Activated naive CD4-positive, alpha-beta T cell treated with anti-CD3 and anti-CD28 coated beads, Interleukin-2, amount 10 ng/mL, durations not matched to agents 7 days and 5 days (primary cell): Measurements from ENCODE around the gene TRIO.
"Not testable (repeated sequence)": the region's sequence is repeated elsewhere in the genome, so short reads cannot be mapped to it uniquely, and the experiment has no call there.

Experiments used
- CTCF ChIA-PET: fragments of 350-600 bp; sonication (Branson Sonifier 250); formaldehyde crosslinking; loops from one replicate; lab custom pipeline; 2021; ENCODE audit warnings: antibody characterized with exemption; lab: Charles Lee
- DNase-seq: peaks from one replicate; pipeline ENCODE4 v3.0.0-alpha.2; 2020
- H3K27ac Mint-ChIP-seq: one replicate; pipeline ENCODE4 v1.8.0; 2021; ENCODE audit warnings: mild to moderate bottlenecking, moderate library complexity, mixed read lengths
- H3K27me3 Mint-ChIP-seq: one replicate; pipeline ENCODE4 v1.8.0; 2021; ENCODE audit warnings: mild to moderate bottlenecking, mixed read lengths
- H3K36me3 Mint-ChIP-seq: one replicate; pipeline ENCODE4 v1.8.0; 2021; ENCODE audit warnings: mixed read lengths
- H3K4me1 Mint-ChIP-seq: one replicate; pipeline ENCODE4 v1.8.0; 2021; ENCODE audit warnings: mixed read lengths
- H3K4me3 Mint-ChIP-seq: one replicate; pipeline ENCODE4 v1.8.0; 2021; ENCODE audit warnings: mild to moderate bottlenecking, moderate library complexity, mixed read lengths
- H3K9me3 Mint-ChIP-seq: one replicate; pipeline ENCODE4 v1.8.0; 2021; ENCODE audit warnings: mixed read lengths

TRIO gene

GRCh38 chr5:14204785-14205321 is 61.7 kb downstream of the TRIO start:
- no peak overlapping the region for H3K4me3 Mint-ChIP-seq
- CTCF ChIA-PET = no interaction called here
- no peak for DNase-seq
- no peaks in the 10 kb centered on the region for H3K36me3 Mint-ChIP-seq
- H3K27ac Mint-ChIP-seq = no peak overlapping the region
- peaks cover 12% of the 10 kb centered on the region for H3K27me3 Mint-ChIP-seq
- H3K4me1 Mint-ChIP-seq = peaks cover 2% of the 10 kb centered on the region
- H3K9me3 Mint-ChIP-seq = no peaks in the 10 kb centered on the region

- no peak overlapping the region for H3K4me3 Mint-ChIP-seq
- CTCF ChIA-PET = no interaction called here
- H3K27ac Mint-ChIP-seq = no peak overlapping the region
- H3K27me3 Mint-ChIP-seq = peaks cover 23% of the 10 kb centered on the region
- peaks cover 2% of the 10 kb centered on the region for H3K4me1 Mint-ChIP-seq
- H3K36me3 Mint-ChIP-seq = no peaks in the 10 kb centered on the region
- DNase-seq = no peak
- H3K9me3 Mint-ChIP-seq = no peaks in the 10 kb centered on the region
Observed at GRCh38 chr5:14206028-14206725, 63.0 kb downstream of the TRIO start.

- H3K36me3 Mint-ChIP-seq, CTCF ChIA-PET, H3K4me3 Mint-ChIP-seq, H3K27ac Mint-ChIP-seq, H3K9me3 Mint-ChIP-seq, DNase-seq, H3K4me1 Mint-ChIP-seq: not testable (repeated sequence)
- peaks cover 31% of the 10 kb centered on the region for H3K27me3 Mint-ChIP-seq
Observed at GRCh38 chr5:14207428-14207827, 64.3 kb downstream of the TRIO start.

GRCh38 chr5:14208071-14209021 is 65.2 kb downstream of the TRIO start:
- Mint-ChIP-seq H3K27ac (no peak overlapping the region), H3K9me3 (no peaks in the 10 kb centered on the region), H3K27me3 (peaks cover 32% of the 10 kb centered on the region), H3K36me3 (no peaks in the 10 kb centered on the region), H3K4me1 (peaks cover 2% of the 10 kb centered on the region), H3K4me3 (no peak overlapping the region)
- DNase-seq = no peak
- CTCF ChIA-PET = no interaction called here

GRCh38 chr5:14209222-14209822 is 66.2 kb downstream of the TRIO start:
- no peaks in the 10 kb centered on the region for H3K36me3 Mint-ChIP-seq
- no peak overlapping the region for H3K27ac Mint-ChIP-seq
- H3K4me3 Mint-ChIP-seq = no peak overlapping the region
- H3K27me3 Mint-ChIP-seq = peaks cover 33% of the 10 kb centered on the region
- no peaks in the 10 kb centered on the region for H3K9me3 Mint-ChIP-seq
- H3K4me1 Mint-ChIP-seq = peaks cover 2% of the 10 kb centered on the region
- CTCF ChIA-PET = interaction anchor here (1.1 to 1.2 kb wide), 2 partner anchors 10 to 232 kb away, joined by 3 read pairs; no protein-coding TSS in a partner anchor
- no peak for DNase-seq

GRCh38 chr5:14209836-14210235 is 66.7 kb downstream of the TRIO start:
- no peak overlapping the region for H3K27ac Mint-ChIP-seq
- CTCF ChIA-PET = interaction anchor here (1.1 to 1.2 kb wide), 2 partner anchors 11 to 233 kb away, joined by 3 read pairs; no protein-coding TSS in a partner anchor

GRCh38 chr5:14210729-14211128 is 67.6 kb downstream of the TRIO start:
- peaks cover 2% of the 10 kb centered on the region for H3K4me1 Mint-ChIP-seq

More at GRCh38 chr5:14209836-14210235, 66.7 kb downstream of the TRIO start:
- no peaks in the 10 kb centered on the region for H3K9me3 Mint-ChIP-seq
- H3K36me3 Mint-ChIP-seq = no peaks in the 10 kb centered on the region
- DNase-seq = no peak
- peaks cover 2% of the 10 kb centered on the region for H3K4me1 Mint-ChIP-seq
- peaks cover 33% of the 10 kb centered on the region for H3K27me3 Mint-ChIP-seq
- H3K4me3 Mint-ChIP-seq = no peak overlapping the region

GRCh38 chr5:14211818-14212803 is 69.0 kb downstream of the TRIO start:
- no peak for DNase-seq
- Mint-ChIP-seq H3K36me3 (no peaks in the 10 kb centered on the region), H3K4me1 (no peaks in the 10 kb centered on the region), H3K4me3 (no peak overlapping the region), H3K27me3 (peaks cover 27% of the 10 kb centered on the region), H3K9me3 (no peaks in the 10 kb centered on the region), H3K27ac (no peak overlapping the region)
- CTCF ChIA-PET = interaction anchor here (0.7 to 1.3 kb wide), 2 partner anchors 13 to 751 kb away, joined by 3 read pairs; no protein-coding TSS in a partner anchor

More at GRCh38 chr5:14210729-14211128, 67.6 kb downstream of the TRIO start:
- DNase-seq = no peak
- H3K36me3 Mint-ChIP-seq = no peaks in the 10 kb centered on the region
- CTCF ChIA-PET = interaction anchor here (1.1 to 1.3 kb wide), 3 partner anchors 11 to 234 kb away, joined by 3 read pairs; no protein-coding TSS in a partner anchor
- H3K9me3 Mint-ChIP-seq = no peaks in the 10 kb centered on the region
- H3K4me3 Mint-ChIP-seq = no peak overlapping the region
- H3K27me3 Mint-ChIP-seq = peaks cover 33% of the 10 kb centered on the region
- no peak overlapping the region for H3K27ac Mint-ChIP-seq

- peaks cover 32% of the 10 kb centered on the region for H3K27me3 Mint-ChIP-seq
- no peaks in the 10 kb centered on the region for H3K36me3 Mint-ChIP-seq
- no peak overlapping the region for H3K27ac Mint-ChIP-seq
- no peaks in the 10 kb centered on the region for H3K4me1 Mint-ChIP-seq
- H3K4me3 Mint-ChIP-seq = no peak overlapping the region
- DNase-seq = no peak
- H3K9me3 Mint-ChIP-seq = no peaks in the 10 kb centered on the region
- CTCF ChIA-PET = no interaction called here
Observed at GRCh38 chr5:14212838-14213237, 69.7 kb downstream of the TRIO start.

- no peaks in the 10 kb centered on the region for H3K9me3 Mint-ChIP-seq
- no peaks in the 10 kb centered on the region for H3K4me1 Mint-ChIP-seq
- no peaks in the 10 kb centered on the region for H3K36me3 Mint-ChIP-seq
- peaks cover 32% of the 10 kb centered on the region for H3K27me3 Mint-ChIP-seq
- CTCF ChIA-PET = no interaction called here
- DNase-seq = no peak
- no peak overlapping the region for H3K4me3 Mint-ChIP-seq
- H3K27ac Mint-ChIP-seq = no peak overlapping the region
Observed at GRCh38 chr5:14213253-14213652, 70.1 kb downstream of the TRIO start.

- CTCF ChIA-PET = no interaction called here
- H3K9me3 Mint-ChIP-seq = no peaks in the 10 kb centered on the region
Observed at GRCh38 chr5:14213813-14214585, 70.9 kb downstream of the TRIO start.

GRCh38 chr5:14215901-14216300 is 72.8 kb downstream of the TRIO start:
- DNase-seq = no peak
- CTCF ChIA-PET = no interaction called here
- no peaks in the 10 kb centered on the region for H3K4me1 Mint-ChIP-seq
- H3K9me3 Mint-ChIP-seq = no peaks in the 10 kb centered on the region
- H3K27me3 Mint-ChIP-seq = peaks cover 26% of the 10 kb centered on the region
- no peak overlapping the region for H3K27ac Mint-ChIP-seq
- H3K36me3 Mint-ChIP-seq = no peaks in the 10 kb centered on the region
- H3K4me3 Mint-ChIP-seq = no peak overlapping the region

More at GRCh38 chr5:14213813-14214585, 70.9 kb downstream of the TRIO start:
- H3K4me1 Mint-ChIP-seq = no peaks in the 10 kb centered on the region
- no peak overlapping the region for H3K4me3 Mint-ChIP-seq
- no peak for DNase-seq
- H3K36me3 Mint-ChIP-seq = no peaks in the 10 kb centered on the region
- no peak overlapping the region for H3K27ac Mint-ChIP-seq
- peaks cover 38% of the 10 kb centered on the region for H3K27me3 Mint-ChIP-seq
